GM12878 (cell line): ENCODE results near the gene CENPX.

ENCODE experiments used
- HDAC2 ChIP-seq: fragments of 200-600 bp; sonication (generic); IDR thresholded peaks from 2 replicates; pipeline ENCODE4 v1.6.1; 2017
- MAX ChIP-seq: IDR thresholded peaks from 2 replicates; pipeline ENCODE4 v1.6.1; 2012; ENCODE audit warnings: low read depth, low read length, improper control_type of control experiment
- NFYB ChIP-seq: IDR thresholded peaks from 2 replicates; pipeline ENCODE4 v1.6.1; 2011; ENCODE audit warnings: low read depth, mild to moderate bottlenecking, low read length, improper control_type of control experiment, moderate library complexity; ENCODE audit not compliant: insufficient read depth
- POLR2A ChIP-seq: IDR thresholded peaks from 2 replicates; pipeline ENCODE4 v1.6.1; 2011; ENCODE audit warnings: low read depth, mild to moderate bottlenecking, low read length
- POLR2AphosphoS5 ChIP-seq: IDR thresholded peaks from 2 replicates; pipeline ENCODE4 v1.6.1; 2011; ENCODE audit warnings: mild to moderate bottlenecking, low read length, inconsistent platforms

DNA sequence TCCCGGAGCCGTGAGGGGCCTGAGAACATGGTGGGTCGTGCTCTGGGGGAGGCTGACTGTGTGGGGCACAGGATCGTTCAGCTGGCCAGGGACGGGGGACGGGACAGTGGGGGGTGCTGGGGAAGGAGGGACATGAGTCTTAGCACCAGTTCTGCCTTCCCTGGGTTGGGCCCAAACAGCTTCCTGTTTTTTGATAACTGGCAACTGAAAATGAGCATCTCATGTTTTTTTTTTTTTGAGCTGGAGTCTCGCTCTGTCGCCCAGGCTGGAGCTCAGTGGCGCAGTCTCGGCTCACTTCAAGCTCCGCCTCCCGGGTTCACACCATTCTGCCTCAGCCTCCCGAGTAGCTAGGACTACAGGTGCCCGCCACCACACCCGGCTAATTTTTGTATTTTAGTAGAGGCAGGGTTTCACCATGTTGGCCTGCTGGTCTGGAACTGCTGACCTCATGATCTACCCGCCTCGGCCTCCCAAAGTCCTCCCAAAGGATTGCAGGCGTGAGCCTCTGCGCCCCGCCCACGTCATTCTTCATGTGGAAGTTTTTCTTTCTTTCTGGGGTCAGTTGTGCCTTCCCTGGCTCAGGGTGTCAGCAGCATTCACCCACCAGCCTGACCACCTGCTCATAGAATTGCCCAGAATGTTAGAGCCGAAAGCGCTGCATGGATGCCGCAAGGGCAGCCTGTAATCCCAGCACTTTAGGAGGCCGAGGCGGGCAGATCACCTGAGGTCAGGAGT, 38.9 kb downstream of the CENPX start:
- TF ChIP-seq MAX (no peak), NFYB (no peak), HDAC2 (no peak), POLR2AphosphoS5 (no peak), POLR2A (no peak)
